SH-SY5Y (cell line): ENCODE results near the gene SVIL.

Experiments used
- GATA2 ChIP-seq: IDR thresholded peaks from 2 replicates; pipeline ENCODE4 v1.6.1; 2011; ENCODE audit warnings: mild to moderate bottlenecking, low read depth, low read length
- GATA3 ChIP-seq: IDR thresholded peaks from 2 replicates; pipeline ENCODE4 v1.6.1; 2011; ENCODE audit warnings: low read depth, mild to moderate bottlenecking, low read length, moderate library complexity

DNA sequence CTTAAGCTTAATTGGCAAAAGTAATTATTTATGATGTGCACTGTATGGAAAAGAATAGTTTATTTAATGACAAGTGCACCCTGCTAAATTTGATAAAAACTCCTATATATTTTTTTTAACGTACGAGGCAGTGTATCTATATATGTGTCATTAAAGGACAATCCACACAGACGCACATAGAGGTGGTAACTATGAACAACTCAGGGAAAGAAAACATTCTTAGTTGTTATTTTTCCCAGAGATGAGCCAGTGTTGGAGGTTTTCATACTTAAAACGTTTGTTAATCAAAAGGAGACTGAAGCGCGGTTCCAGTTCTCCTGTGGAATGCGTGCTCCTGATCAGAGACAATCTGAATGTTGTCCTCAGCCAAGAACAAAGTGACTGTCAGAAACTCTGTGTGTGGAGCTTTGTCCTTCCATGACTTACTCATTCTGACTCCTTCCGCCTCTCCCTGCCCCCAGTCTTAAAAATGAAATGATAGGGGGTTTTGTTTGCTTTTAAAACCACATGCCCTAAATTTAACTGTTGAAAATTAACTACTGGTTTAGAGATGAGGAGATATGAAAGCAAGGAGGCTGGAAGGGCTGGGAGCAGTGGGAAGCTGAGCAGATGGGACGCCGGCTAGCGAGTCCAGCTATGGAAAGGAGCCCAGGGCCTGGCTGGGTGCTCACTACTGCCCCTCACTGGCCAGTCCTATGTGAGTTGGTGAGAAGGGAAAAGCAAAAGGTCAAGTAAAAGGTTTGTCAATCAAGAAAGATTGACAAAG, 99.6 kb downstream of the SVIL start:
- TF ChIP-seq GATA2 (peak; percentile 54), GATA3 (no peak)
